HEK293T (cell line): ENCODE measurements around the gene L3MBTL1.

ENCODE experiments used
- CTCF ChIA-PET: fragments of 350-600 bp; formaldehyde crosslinking; extraction: SDS; loops from one replicate; lab custom pipeline; 2021; ENCODE audit warnings: antibody characterized with exemption, inconsistent platforms; lab: Yijun Ruan, JAX
- POLR2A ChIA-PET: fragments of 350-600 bp; formaldehyde crosslinking; extraction: SDS; loops from one replicate; lab custom pipeline; 2020; ENCODE audit warnings: antibody characterized with exemption, inconsistent platforms; lab: Yijun Ruan, JAX
- DNase-seq: peaks from one replicate; pipeline ENCODE4 v3.0.0; 2012; ENCODE audit warnings: mixed read lengths; ENCODE audit errors: extremely low spot score
- ARNT ChIP-seq: fragments of 450-650 bp; IDR thresholded peaks from 2 replicates; pipeline ENCODE4 v1.6.1; 2017; ENCODE audit warnings: mild to moderate bottlenecking
- BHLHE40 ChIP-seq: fragments of 450-650 bp; IDR thresholded peaks from 2 replicates; pipeline ENCODE4 v1.6.1; 2016; ENCODE audit warnings: mild to moderate bottlenecking, moderate library complexity, borderline replicate concordance
- CTBP1 ChIP-seq: fragments of 450-650 bp; IDR thresholded peaks from 2 replicates; pipeline ENCODE4 v1.6.1; 2016; ENCODE audit warnings: borderline replicate concordance
- ELF4 ChIP-seq: fragments of 450-650 bp; IDR thresholded peaks from 2 replicates; pipeline ENCODE4 v1.6.1; 2017; ENCODE audit warnings: antibody characterized with exemption
- FOXA1 ChIP-seq: fragments of 450-650 bp; IDR thresholded peaks from 2 replicates; pipeline ENCODE4 v1.6.1; 2016; ENCODE audit warnings: mild to moderate bottlenecking
- FOXK2 ChIP-seq: fragments of 450-650 bp; IDR thresholded peaks from 2 replicates; pipeline ENCODE4 v1.6.1; 2016; ENCODE audit warnings: mild to moderate bottlenecking
- FOXM1 ChIP-seq: fragments of 450-650 bp; IDR thresholded peaks from 2 replicates; pipeline ENCODE4 v1.6.1; 2017; ENCODE audit warnings: mild to moderate bottlenecking, borderline replicate concordance
- HDGF ChIP-seq: fragments of 450-650 bp; IDR thresholded peaks from 2 replicates; pipeline ENCODE4 v1.6.1; 2017; ENCODE audit warnings: antibody characterized with exemption, borderline replicate concordance
- L3MBTL2 ChIP-seq: fragments of 450-650 bp; conservative IDR thresholded peaks from 2 replicates; pipeline ENCODE4 v1.6.1; 2016; ENCODE audit warnings: mild to moderate bottlenecking
- LEF1 ChIP-seq: fragments of 450-650 bp; IDR thresholded peaks from 2 replicates; pipeline ENCODE4 v1.6.1; 2017; ENCODE audit warnings: mild to moderate bottlenecking, borderline replicate concordance
- NFRKB ChIP-seq: fragments of 450-650 bp; IDR thresholded peaks from 2 replicates; pipeline ENCODE4 v1.6.1; 2016; ENCODE audit warnings: mild to moderate bottlenecking, moderate library complexity
- SP1 ChIP-seq: fragments of 450-650 bp; IDR thresholded peaks from 2 replicates; pipeline ENCODE4 v1.6.1; 2017
- SUZ12 ChIP-seq: fragments of 450-650 bp; IDR thresholded peaks from 2 replicates; pipeline ENCODE4 v1.6.1; 2016; ENCODE audit warnings: mild to moderate bottlenecking
- TARDBP ChIP-seq: fragments of 450-650 bp; IDR thresholded peaks from 2 replicates; pipeline ENCODE4 v1.6.1; 2016
- ZNF384 ChIP-seq: fragments of 450-650 bp; IDR thresholded peaks from 2 replicates; pipeline ENCODE4 v1.6.1; 2016
- TF ChIP-seq, protein P1 (sequence below): fragments of 450-650 bp; IDR thresholded peaks from 2 replicates; pipeline ENCODE4 v1.6.1; 2016

Gene L3MBTL1

DNA sequence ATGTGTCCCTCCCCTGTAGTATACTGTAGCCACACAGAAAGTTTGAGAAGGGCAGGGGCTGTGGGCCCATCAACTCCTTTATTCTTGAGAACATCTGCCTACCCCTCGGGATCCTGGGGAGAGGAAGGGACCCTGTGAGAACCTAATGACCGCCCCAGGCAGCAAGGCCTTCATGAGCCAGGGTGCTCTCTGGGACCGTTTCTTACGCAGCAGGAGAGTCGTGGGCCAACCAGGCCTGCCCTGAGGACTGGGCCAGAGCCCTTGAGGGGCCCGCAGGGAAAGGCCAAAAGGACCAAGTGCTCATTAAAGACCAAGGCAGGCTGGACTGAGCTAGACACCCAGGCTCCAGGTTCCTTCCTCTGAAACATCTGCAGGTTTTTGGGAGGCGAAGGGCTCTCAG, 56.5 kb downstream of the L3MBTL1 start:
- ChIA-PET POLR2A (no interaction called here), CTCF (no interaction called here)
- TF ChIP-seq HDGF (no peak), SUZ12 (no peak), FOXK2 (no peak), SP1 (no peak), NFRKB (no peak), CTBP1 (no peak), TARDBP (no peak), ELF4 (no peak)
- DNase-seq: no peak

DNA sequence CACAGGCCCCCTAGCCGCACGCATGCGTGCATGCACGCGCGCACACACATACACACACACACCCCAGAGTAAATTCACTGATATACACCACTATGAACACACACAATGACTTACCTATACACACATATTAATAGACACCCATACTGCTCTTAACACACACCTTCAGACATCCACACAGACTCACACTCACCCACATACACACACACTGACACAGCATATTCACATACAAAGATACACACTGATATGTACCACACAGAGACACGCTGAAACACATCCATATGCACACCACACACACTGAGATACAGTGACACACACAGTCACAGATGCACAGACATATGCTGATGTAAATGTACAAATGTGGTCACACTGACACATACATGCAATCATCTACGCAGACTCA, 57.0 kb downstream of the L3MBTL1 start:
- CTCF ChIA-PET: no interaction called here
- TF ChIP-seq NFRKB (no peak), SUZ12 (no peak)
- no peak for DNase-seq
- POLR2A ChIA-PET: no interaction called here

DNA sequence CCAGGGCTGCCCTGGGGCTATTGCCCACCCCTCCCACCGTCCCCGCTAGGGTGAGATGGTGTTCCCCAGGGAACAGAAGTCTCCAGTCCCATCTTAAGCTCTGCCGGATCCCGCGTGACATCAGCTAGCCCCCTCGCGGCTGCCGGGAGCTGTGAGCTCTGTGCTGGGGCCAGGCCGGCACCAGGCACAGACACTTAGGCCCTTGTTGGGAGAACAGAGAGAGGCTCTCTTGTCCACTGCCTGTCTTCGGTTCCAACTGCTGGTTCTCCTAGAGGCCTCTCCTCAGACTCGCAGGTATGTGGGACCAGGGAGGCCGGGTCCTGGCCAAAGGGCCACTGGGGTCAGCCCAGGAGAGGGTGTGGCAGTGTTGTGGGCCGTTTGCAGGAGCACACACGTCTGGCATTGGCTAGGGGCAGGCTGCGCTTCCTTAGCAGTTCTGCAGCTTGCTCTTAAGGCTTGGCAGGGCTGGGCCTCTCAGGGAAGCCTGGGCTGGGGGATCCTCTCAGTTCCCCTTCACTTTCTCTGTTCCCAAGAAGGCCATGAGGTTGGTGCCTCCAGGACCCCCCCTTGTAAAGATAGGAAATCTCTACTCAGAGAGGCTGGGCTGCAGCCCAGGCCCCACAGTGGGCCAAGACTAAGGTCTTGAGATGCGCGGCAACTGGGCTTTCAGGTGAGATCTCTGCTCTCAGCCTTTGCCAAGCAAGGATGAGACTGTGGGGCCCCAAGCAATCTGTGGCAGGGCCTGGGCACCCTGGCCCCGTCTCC, 57.7 kb downstream of the L3MBTL1 start:
- CTCF ChIA-PET: no interaction called here
- POLR2A ChIA-PET: no interaction called here
- DNase-seq: no peak
- no peak for TF ChIP-seq ELF4

DNA sequence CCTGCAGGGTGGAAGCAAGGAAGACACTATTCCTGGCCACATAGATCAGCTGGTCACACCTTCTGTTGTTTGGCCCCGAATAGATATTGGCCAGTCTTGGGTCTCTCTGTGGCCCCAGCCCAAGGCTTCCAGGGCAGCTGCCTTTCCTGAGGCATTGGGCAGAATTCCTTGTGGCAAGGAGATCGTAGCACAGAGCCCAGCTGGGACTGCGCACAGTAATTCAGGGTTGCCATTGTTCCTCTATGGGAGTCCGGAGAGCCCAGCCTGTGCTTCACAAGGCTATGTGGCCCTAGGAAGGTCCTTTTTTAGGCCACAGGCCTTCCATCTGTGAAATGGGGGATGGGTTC, 58.2 kb downstream of the L3MBTL1 start:
- CTCF ChIA-PET: no interaction called here
- POLR2A ChIA-PET: no interaction called here
- no peak for TF ChIP-seq HDGF
- no peak for TF ChIP-seq CTBP1
- no peak for TF ChIP-seq ELF4
- TF ChIP-seq L3MBTL2: no peak
- no peak for TF ChIP-seq LEF1
- TF ChIP-seq SP1: no peak
- no peak for TF ChIP-seq FOXK2
- no peak for TF ChIP-seq NFRKB
- no peak for TF ChIP-seq ZNF384
- no peak for TF ChIP-seq ARNT
- TF ChIP-seq, protein P1, sequence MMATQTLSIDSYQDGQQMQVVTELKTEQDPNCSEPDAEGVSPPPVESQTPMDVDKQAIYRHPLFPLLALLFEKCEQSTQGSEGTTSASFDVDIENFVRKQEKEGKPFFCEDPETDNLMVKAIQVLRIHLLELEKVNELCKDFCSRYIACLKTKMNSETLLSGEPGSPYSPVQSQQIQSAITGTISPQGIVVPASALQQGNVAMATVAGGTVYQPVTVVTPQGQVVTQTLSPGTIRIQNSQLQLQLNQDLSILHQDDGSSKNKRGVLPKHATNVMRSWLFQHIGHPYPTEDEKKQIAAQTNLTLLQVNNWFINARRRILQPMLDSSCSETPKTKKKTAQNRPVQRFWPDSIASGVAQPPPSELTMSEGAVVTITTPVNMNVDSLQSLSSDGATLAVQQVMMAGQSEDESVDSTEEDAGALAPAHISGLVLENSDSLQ: no peak
- no peak for TF ChIP-seq SUZ12
- no peak for TF ChIP-seq FOXM1
- TF ChIP-seq BHLHE40: no peak
- no peak for TF ChIP-seq FOXA1
- TF ChIP-seq TARDBP: no peak
- DNase-seq: no peak

DNA sequence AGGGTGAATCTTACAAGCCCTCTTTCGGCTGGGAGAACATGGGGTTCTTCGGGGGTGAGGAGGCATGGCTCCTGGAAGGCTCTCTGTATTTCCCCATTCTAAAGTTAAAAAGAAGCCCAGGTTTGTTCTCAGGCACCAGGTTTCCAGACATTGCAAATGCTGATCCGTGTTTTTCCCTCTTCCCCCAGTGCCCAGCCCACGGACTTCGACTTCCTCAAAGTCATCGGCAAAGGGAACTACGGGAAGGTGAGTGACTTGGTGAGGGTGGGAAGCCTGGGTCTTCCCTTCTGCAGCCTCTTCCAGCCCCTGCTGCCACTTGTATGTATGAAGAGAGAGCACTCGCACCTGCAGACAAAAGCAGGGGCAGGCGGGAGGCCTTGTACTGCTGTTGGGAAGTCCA, 60.0 kb downstream of the L3MBTL1 start:
- no peak for TF ChIP-seq FOXA1
- TF ChIP-seq FOXM1: no peak
- TF ChIP-seq LEF1: no peak
- ChIA-PET POLR2A (no interaction called here), CTCF (no interaction called here)
- DNase-seq: no peak

DNA sequence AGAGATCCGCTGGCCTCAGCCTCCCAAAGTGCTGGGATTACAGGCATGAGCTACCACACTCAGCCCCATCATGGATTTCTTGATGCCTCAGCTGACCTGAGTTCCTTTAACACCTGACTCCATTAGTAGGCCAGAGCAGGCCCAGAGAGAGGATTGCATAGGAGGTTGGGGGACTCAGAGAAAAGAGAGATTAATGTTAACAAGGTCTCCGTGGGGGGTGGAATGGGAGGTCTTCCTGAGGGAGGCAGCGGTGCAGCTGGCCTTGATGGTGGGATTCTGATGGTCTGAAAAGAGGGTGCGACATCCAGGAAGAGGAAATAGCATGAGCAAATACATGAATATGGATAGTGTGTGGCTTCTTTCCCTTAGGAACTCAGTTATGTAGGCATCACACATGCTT, 61.2 kb downstream of the L3MBTL1 start:
- CTCF ChIA-PET: no interaction called here
- no peak for DNase-seq
- POLR2A ChIA-PET: interaction anchor here (0.7 to 0.8 kb wide), 2 partner anchors 22 to 96 kb away, joined by 3 to 6 read pairs; partner anchors contain the start of gene IFT52
- TF ChIP-seq ARNT (no peak), TARDBP (no peak), SUZ12 (no peak), FOXM1 (no peak)

DNA sequence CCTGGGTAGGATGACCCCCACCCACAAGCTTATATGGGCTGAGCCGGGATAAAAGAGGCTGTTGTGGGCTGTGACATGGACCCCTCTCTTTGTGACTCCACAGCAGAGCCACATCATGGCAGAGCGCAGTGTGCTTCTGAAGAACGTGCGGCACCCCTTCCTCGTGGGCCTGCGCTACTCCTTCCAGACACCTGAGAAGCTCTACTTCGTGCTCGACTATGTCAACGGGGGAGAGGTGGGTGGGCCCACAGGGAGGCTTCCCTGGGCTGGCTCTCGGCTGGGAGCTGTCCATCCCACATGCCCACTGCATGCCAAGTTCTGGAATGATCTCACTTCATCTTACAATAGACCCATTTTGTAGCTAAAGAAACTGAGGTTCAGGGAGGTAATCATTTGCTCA, 61.8 kb downstream of the L3MBTL1 start:
- ChIA-PET CTCF (no interaction called here), POLR2A (interaction anchor here (0.8 kb wide), 1 partner anchor 96 kb away, joined by 6 read pairs; no protein-coding TSS in a partner anchor)
- TF ChIP-seq NFRKB (no peak), CTBP1 (no peak), SUZ12 (no peak), SP1 (no peak), LEF1 (no peak), FOXA1 (no peak), L3MBTL2 (no peak), BHLHE40 (no peak), ZNF384 (no peak), HDGF (no peak), TARDBP (no peak), FOXK2 (no peak), ELF4 (no peak), ARNT (no peak), FOXM1 (no peak)
- TF ChIP-seq, protein P1: no peak
- DNase-seq: no peak
